Liver (tissue), 9 donors: ENCODE results near the gene GRK6. TPM values are rescaled to one million over a fixed set of nuclear protein-coding genes. Genes with fewer than 3 reads are reported as not detected.

Source experiments
- DNase-seq: peaks from one replicate; pipeline ENCODE4 v3.0.0-alpha.2; 2017; ENCODE audit warnings: low spot score
- H3K27ac ChIP-seq, 2 donors: one replicate each; pipeline ENCODE4 v1.7.0; 2013; ENCODE audit warnings: inconsistent platforms in 2 of 2, low read length in 2 of 2, control low read depth in 1 of 2, low read depth in 1 of 2, mild to moderate bottlenecking in 1 of 2
- H3K27me3 ChIP-seq, 4 donors: one replicate each; pipeline versions ENCODE4 v1.6.1 to v1.7.0; 2013; ENCODE audit warnings: low read length in 3 of 4, inconsistent platforms in 1 of 4, mild to moderate bottlenecking in 1 of 4, moderate library complexity in 1 of 4; ENCODE audit not compliant: control insufficient read depth in 4 of 4, insufficient read depth in 4 of 4
- H3K36me3 ChIP-seq, 4 donors: one replicate each; pipeline versions ENCODE4 v1.6.1 to v1.7.0; 2013; ENCODE audit warnings: low read length in 3 of 4, mild to moderate bottlenecking in 3 of 4, low read depth in 1 of 4, moderate library complexity in 1 of 4; ENCODE audit not compliant: control insufficient read depth in 4 of 4, insufficient read depth in 3 of 4
- H3K4me1 ChIP-seq, 4 donors: one replicate each; pipeline versions ENCODE4 v1.6.1 to v1.7.0; 2013; ENCODE audit warnings: low read length in 3 of 4, mild to moderate bottlenecking in 3 of 4, moderate library complexity in 1 of 4; ENCODE audit not compliant: control insufficient read depth in 4 of 4, insufficient read depth in 4 of 4
- H3K4me3 ChIP-seq, 3 donors: one replicate each; pipeline versions ENCODE4 v1.6.1 to v1.7.0; 2013; ENCODE audit warnings: low read length in 3 of 3, control low read depth in 1 of 3, low read depth in 1 of 3, mild to moderate bottlenecking in 1 of 3
- H3K9ac ChIP-seq, 2 donors: one replicate each; pipeline ENCODE4 v1.7.0; 2013; ENCODE audit warnings: low read length in 2 of 2, mild to moderate bottlenecking in 2 of 2, moderate library complexity in 2 of 2, control low read depth in 1 of 2, low read depth in 1 of 2
- H3K9me3 ChIP-seq, 4 donors: one replicate each; pipeline versions ENCODE4 v1.6.1 to v1.7.0; 2013; ENCODE audit warnings: low read length in 3 of 4; ENCODE audit not compliant: control insufficient read depth in 4 of 4
- ATF3 ChIP-seq: IDR thresholded peaks from 2 replicates; pipeline ENCODE4 v1.6.1; 2016; ENCODE audit warnings: antibody characterized with exemption
- CTCF ChIP-seq: fragments of 150-350 bp; IDR thresholded peaks from 2 replicates; pipeline ENCODE4 v1.5.1; 2017; ENCODE audit warnings: improper control_type of control experiment, low read depth, low read length; ENCODE audit not compliant: missing input control
- EGR1 ChIP-seq, 2 donors: IDR thresholded peaks; 2 replicates each; pipeline ENCODE4 v1.6.1; 2016 to 2018; ENCODE audit warnings: antibody characterized with exemption in 2 of 2, low read depth in 2 of 2
- FOXA1 ChIP-seq: IDR thresholded peaks from 2 replicates; pipeline ENCODE4 v1.6.1; 2016; ENCODE audit warnings: antibody characterized with exemption
- FOXA2 ChIP-seq: IDR thresholded peaks from 2 replicates; pipeline ENCODE4 v1.6.1; 2016; ENCODE audit warnings: antibody characterized with exemption
- GABPA ChIP-seq, 2 donors: IDR thresholded peaks in 1 of 2; conservative IDR thresholded peaks in 1 of 2; 2 replicates each; pipeline ENCODE4 v1.6.1; 2016; ENCODE audit warnings: antibody characterized with exemption in 2 of 2, mild to moderate bottlenecking in 1 of 2, moderate library complexity in 1 of 2
- HNF4A ChIP-seq, 2 donors: conservative IDR thresholded peaks; 2 replicates each; pipeline ENCODE4 v1.6.1; 2016; ENCODE audit warnings: antibody characterized with exemption in 2 of 2, mild to moderate bottlenecking in 2 of 2
- HNF4G ChIP-seq: IDR thresholded peaks from 2 replicates; pipeline ENCODE4 v1.6.1; 2016; ENCODE audit warnings: antibody characterized with exemption
- JUND ChIP-seq, 2 donors: IDR thresholded peaks; 2 replicates each; pipeline ENCODE4 v1.6.1; 2016; ENCODE audit warnings: antibody characterized with exemption in 2 of 2
- NR2F2 ChIP-seq: IDR thresholded peaks from 2 replicates; pipeline ENCODE4 v1.6.1; 2016; ENCODE audit warnings: antibody characterized with exemption
- RAD21 ChIP-seq, 2 donors: IDR thresholded peaks; 2 replicates each; pipeline ENCODE4 v1.6.1; 2016; ENCODE audit warnings: antibody characterized with exemption in 2 of 2, mild to moderate bottlenecking in 2 of 2
- REST ChIP-seq: IDR thresholded peaks from 2 replicates; pipeline ENCODE4 v1.6.1; 2016; ENCODE audit warnings: antibody characterized with exemption, mild to moderate bottlenecking
- RXRA ChIP-seq, 2 donors: IDR thresholded peaks; 2 replicates each; pipeline ENCODE4 v1.6.1; 2017 to 2018; ENCODE audit warnings: antibody characterized with exemption in 2 of 2, mild to moderate bottlenecking in 1 of 2
- SP1 ChIP-seq: IDR thresholded peaks from 2 replicates; pipeline ENCODE4 v1.6.1; 2018; ENCODE audit warnings: antibody characterized with exemption, mild to moderate bottlenecking
- TAF1 ChIP-seq: conservative IDR thresholded peaks from 2 replicates; pipeline ENCODE4 v1.6.1; 2016; ENCODE audit warnings: antibody characterized with exemption, mild to moderate bottlenecking
- YY1 ChIP-seq: IDR thresholded peaks from 2 replicates; pipeline ENCODE4 v1.6.1; 2016; ENCODE audit warnings: antibody characterized with exemption, mild to moderate bottlenecking
- ZBTB33 ChIP-seq: IDR thresholded peaks from 2 replicates; pipeline ENCODE4 v1.6.1; 2016; ENCODE audit warnings: antibody characterized with exemption
- WGBS: extraction: QIAGEN DNeasy Blood & Tissue Kit; methylation state at CpG from one replicate; pipeline ENCODE4 v1.1.7; 2013; 5-methylcytosine and 5-hydroxymethylcytosine counted together
- polyA plus RNA-seq, 2 donors: library from polyadenylated mRNA; stranded (reverse) in 1 of 2; unstranded in 1 of 2; fragments of 200-250 nt in 1 of 2; fragments of >200 nt in 1 of 2; fragmentation: Nextera tagmentation in 1 of 2; extraction: Ambion mirVana in 1 of 2; gene quantifications; one replicate each; pipeline versions ENCODE4 v1.2.1 to v1.2.3, GENCODE V29; 2013 to 2015
- total RNA-seq, 2 donors: library from RNA; depleted of rRNA; stranded (reverse); fragments of >200 nt; gene quantifications; one replicate each; pipeline ENCODE4 v1.2.3, GENCODE V29; 2014
- TF ChIP-seq, protein P1 (sequence below): IDR thresholded peaks from 2 replicates; pipeline ENCODE4 v1.6.1; 2016; ENCODE audit warnings: antibody characterized with exemption
- donor health status: healthy.
- donor health status: healthy.
- donor health status: healthy.
- donor health status: healthy.
- donor health status: healthy.

The GRK6 gene
- total and polyA plus RNA-seq, 4 donors, result 3.1 to 24.0 (median 10.8) TPM

DNA sequence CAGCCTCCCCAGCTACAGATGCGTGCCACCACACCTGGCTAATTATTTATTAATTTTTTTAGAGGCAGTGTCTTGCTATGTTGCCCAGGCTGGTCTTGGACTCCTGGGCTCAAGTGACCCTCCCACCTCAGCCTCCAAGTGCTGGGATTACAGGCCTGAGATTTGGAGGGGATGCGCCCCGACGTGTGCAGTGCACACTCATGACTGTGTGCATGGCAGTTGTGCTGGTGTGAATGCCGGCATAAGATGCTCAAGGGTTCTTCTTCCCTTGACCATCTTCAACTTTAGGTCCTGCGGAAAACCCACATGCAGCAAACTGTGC, 45.7 kb upstream of the GRK6 start:
- Histone ChIP-seq H3K9ac (no peak overlapping the region), H3K27me3 (no peaks in the 10 kb centered on the region), H3K27ac (no peak overlapping the region), H3K4me1 (peaks cover 14 to 46% (median 27%) of the 10 kb centered on the region in 4 donors), H3K36me3 (no peaks in the 10 kb centered on the region), H3K4me3 (no peak overlapping the region), H3K9me3 (no peaks in the 10 kb centered on the region)
- DNase-seq, result no peak
- WGBS, result 97% methylated on average over 6 of the region's 6 CpGs
- TF ChIP-seq SP1 (no peak), JUND (IDR thresholded peaks at IDR 0.05) (no peak), REST (no peak), EGR1 (IDR thresholded peaks at IDR 0.05; ENCODE audit: low read depth in 2 of 2) (no peak), FOXA1 (no peak), RXRA (IDR thresholded peaks at IDR 0.05) (no peak), TAF1 (no peak), HNF4A (conservative IDR thresholded peaks at IDR 0.05) (no peak), GABPA (IDR thresholded peaks at IDR 0.05 in 1 of 2, conservative IDR thresholded peaks at IDR 0.05 in 1 of 2) (no peak), ZBTB33 (no peak), NR2F2 (no peak), CTCF (no peak), ATF3 (no peak), HNF4G (no peak), FOXA2 (no peak)
- TF ChIP-seq, protein P1, sequence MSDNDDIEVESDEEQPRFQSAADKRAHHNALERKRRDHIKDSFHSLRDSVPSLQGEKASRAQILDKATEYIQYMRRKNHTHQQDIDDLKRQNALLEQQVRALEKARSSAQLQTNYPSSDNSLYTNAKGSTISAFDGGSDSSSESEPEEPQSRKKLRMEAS, result no peak

DNA sequence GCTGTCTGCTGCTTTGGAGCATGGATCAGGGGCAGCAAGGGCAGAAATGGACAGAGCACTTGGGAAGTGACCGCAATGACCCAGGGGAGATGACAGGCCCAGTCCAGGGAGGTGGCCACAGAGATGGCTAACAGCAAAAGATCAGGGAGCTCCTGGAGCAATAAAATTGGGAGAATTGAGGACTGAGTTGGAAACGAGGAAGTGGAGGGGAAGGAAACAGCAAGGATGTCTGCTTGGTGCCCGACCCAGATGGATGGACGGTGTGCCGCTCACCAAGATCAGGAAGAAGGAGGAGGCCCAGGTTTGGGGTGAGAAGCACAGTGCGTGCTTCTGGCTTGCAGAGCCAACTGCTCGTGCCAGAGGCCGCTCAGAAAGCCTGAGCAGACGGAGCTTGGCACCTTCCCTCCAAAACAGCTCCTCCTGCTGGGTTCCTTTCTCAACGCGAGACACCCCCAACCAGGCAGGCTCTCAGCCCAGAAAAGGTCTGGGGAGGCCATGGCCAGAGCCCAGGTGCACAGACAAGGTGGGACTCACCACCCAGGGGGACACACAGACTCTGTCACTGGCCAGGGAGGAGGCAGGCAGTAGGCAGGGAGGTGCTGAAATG, 44.0 kb upstream of the GRK6 start:
- Histone ChIP-seq H3K27ac (no peak overlapping the region), H3K27me3 (no peaks in the 10 kb centered on the region), H3K4me1 (peaks cover 8 to 34% (median 20%) of the 10 kb centered on the region in 4 donors), H3K36me3 (no peaks in the 10 kb centered on the region), H3K9ac (no peak overlapping the region), H3K4me3 (no peak overlapping the region), H3K9me3 (no peaks in the 10 kb centered on the region)
- no peak for DNase-seq
- 26% methylated on average over 11 of the region's 11 CpGs for WGBS
- no peak for TF ChIP-seq FOXA2
- TF ChIP-seq SP1, result no peak
- TF ChIP-seq JUND (IDR thresholded peaks at IDR 0.05), result no peak
- TF ChIP-seq RAD21 (IDR thresholded peaks at IDR 0.05), result peak; percentile 71 to 80
- TF ChIP-seq, protein P1, result no peak
- TF ChIP-seq HNF4A (conservative IDR thresholded peaks at IDR 0.05), result no peak
- TF ChIP-seq GABPA (IDR thresholded peaks at IDR 0.05 in 1 of 2, conservative IDR thresholded peaks at IDR 0.05 in 1 of 2), result no peak
- no peak for TF ChIP-seq FOXA1
- no peak for TF ChIP-seq ZBTB33
- TF ChIP-seq NR2F2, result no peak
- no peak for TF ChIP-seq YY1
- TF ChIP-seq ATF3, result no peak
- no peak for TF ChIP-seq HNF4G
- TF ChIP-seq RXRA (IDR thresholded peaks at IDR 0.05), result peak in 1 of 2 donors; percentile 11
- TF ChIP-seq EGR1 (IDR thresholded peaks at IDR 0.05; ENCODE audit: low read depth in 2 of 2), result no peak
